HepG2 (cell line): Measurements from ENCODE around the gene MEIS1. TPM values are rescaled to one million over a fixed set of nuclear protein-coding genes. Genes with fewer than 3 reads are reported as not detected.

Experiments used
- ATAC-seq: fragments of 200-7000 bp; cut with Tn5 transposase; 3 replicates; pipeline ENCODE4 v1.9.1; 2020; ENCODE audit warnings: mild to moderate bottlenecking, moderate library complexity
- BruUV-seq: library from RNA; stranded (reverse); fragments of 400-500 nt; replicated peaks from 2 replicates; lab custom pipeline; 2021; lab: Mats Ljungman, UMichigan
- CTCF ChIA-PET: fragments of 300-600 bp; formaldehyde crosslinking; extraction: SDS; loops from one replicate; lab custom pipeline; 2021; ENCODE audit warnings: low total read pairs, inconsistent platforms, low intra/inter-chr PET ratio; lab: Yijun Ruan, JAX
- POLR2A ChIA-PET: fragments of 350-600 bp; sonication (Branson Sonifier 250); formaldehyde crosslinking; loops from one replicate; lab custom pipeline; 2020; ENCODE audit warnings: antibody characterized with exemption, inconsistent platforms; lab: Yijun Ruan, JAX
- DNase-seq: peaks from one replicate; pipeline ENCODE4 v3.0.0-alpha.2; 2015; ENCODE audit warnings: low spot score
- FAIRE-seq: peaks from 3 replicates; lab custom pipeline; 2011; peaks lifted over from hg19 to GRCh38; lab: Jason Lieb, UNC
- H2AFZ ChIP-seq: one replicate; pipeline ENCODE4 v1.6.1; 2011; ENCODE audit warnings: low read length, inconsistent platforms
- H3K27ac ChIP-seq: fragments of 300-600 bp; 3 replicates; pipeline ENCODE4 v1.8.0; 2011; ENCODE audit warnings: mixed run types, mild to moderate bottlenecking, mixed read lengths, low read length, inconsistent platforms; ENCODE audit not compliant: insufficient read depth; ENCODE audit errors: extremely low read length
- H3K27me3 ChIP-seq, 2 experiments: fragments of 200-600 bp in 1 of 2; 2 replicates in 1 of 2; 3 replicates in 1 of 2; pipeline versions ENCODE4 v1.6.0 to v1.8.0; 2011; ENCODE audit warnings: low read length in 2 of 2, mild to moderate bottlenecking in 2 of 2, moderate library complexity in 2 of 2, inconsistent platforms in 1 of 2; ENCODE audit not compliant: insufficient read depth in 2 of 2, control insufficient read depth in 1 of 2
- H3K36me3 ChIP-seq, 2 experiments: fragments of 200-600 bp in 1 of 2; replicated peaks in 1 of 2; 2 replicates in 1 of 2; 3 replicates in 1 of 2; pipeline versions ENCODE4 v1.5.1 to v1.8.0; 2011; ENCODE audit warnings: low read length in 2 of 2, inconsistent platforms in 1 of 2; ENCODE audit not compliant: insufficient read depth in 2 of 2, control insufficient read depth in 1 of 2
- H3K4me1 ChIP-seq: 2 replicates; pipeline ENCODE4 v1.5.1; 2012; ENCODE audit warnings: low read length, inconsistent platforms; ENCODE audit not compliant: insufficient read depth
- H3K4me2 ChIP-seq: 2 replicates; pipeline ENCODE4 v1.6.0; 2011; ENCODE audit warnings: low read depth, low read length, inconsistent platforms
- H3K4me3 ChIP-seq, 3 experiments: fragments of 200-600 bp in 1 of 3; sonication (generic), shearing (Covaris generic) in 1 of 3; replicated peaks in 1 of 3; 2 replicates each; pipeline ENCODE4 v1.5.1; 2011 to 2016; ENCODE audit warnings: low read length in 3 of 3, inconsistent platforms in 2 of 3, low read depth in 2 of 3, mild to moderate bottlenecking in 2 of 3, control low read depth in 1 of 3, mixed read lengths in 1 of 3; ENCODE audit not compliant: insufficient read depth in 1 of 3
- H3K79me2 ChIP-seq: one replicate; pipeline ENCODE4 v1.6.1; 2011; ENCODE audit warnings: low read length, inconsistent platforms; ENCODE audit not compliant: insufficient read depth
- H3K9ac ChIP-seq: 2 replicates; pipeline ENCODE4 v1.6.0; 2011; ENCODE audit warnings: mild to moderate bottlenecking, low read depth, low read length, inconsistent platforms; ENCODE audit not compliant: insufficient read depth
- H3K9me3 ChIP-seq: 2 replicates; pipeline ENCODE4 v1.5.1; 2012; ENCODE audit warnings: mild to moderate bottlenecking, low read length
- H4K20me1 ChIP-seq: 2 replicates; pipeline ENCODE4 v1.6.0; 2011; ENCODE audit warnings: inconsistent platforms, mild to moderate bottlenecking, low read length, moderate library complexity; ENCODE audit not compliant: insufficient read depth
- CSRNP2 ChIP-seq: sonication (generic); formaldehyde crosslinking; conservative IDR thresholded peaks from 2 replicates; pipeline ENCODE4 v1.8.0; 2022; ENCODE audit warnings: low read depth, missing genetic modification reagents
- HCFC1 ChIP-seq: fragments of 150-350 bp; IDR thresholded peaks from 2 replicates; pipeline ENCODE4 v1.6.1; 2014; ENCODE audit warnings: low read depth, low read length
- HHEX ChIP-seq: IDR thresholded peaks from 2 replicates; pipeline ENCODE4 v1.6.1; 2016; ENCODE audit warnings: control low read depth
- NBN ChIP-seq: fragments of 450-650 bp; conservative IDR thresholded peaks from 2 replicates; pipeline ENCODE4 v1.6.1; 2017
- SMARCC2 ChIP-seq: fragments of 450-650 bp; IDR thresholded peaks from 2 replicates; pipeline ENCODE4 v1.6.1; 2017; ENCODE audit warnings: antibody characterized with exemption, mild to moderate bottlenecking
- ZNF224 ChIP-seq: sonication (generic); formaldehyde crosslinking; IDR thresholded peaks from 2 replicates; pipeline ENCODE4 v1.5.0; 2020; ENCODE audit warnings: mild to moderate bottlenecking, missing genetic modification reagents
- ZNF549 ChIP-seq: sonication (generic); formaldehyde crosslinking; IDR thresholded peaks from 2 replicates; pipeline ENCODE4 v1.5.0; 2020; ENCODE audit warnings: missing genetic modification reagents
- ZZZ3 ChIP-seq: sonication (generic); formaldehyde crosslinking; IDR thresholded peaks from 2 replicates; pipeline ENCODE4 v1.4.0; 2020; ENCODE audit warnings: missing genetic modification reagents, mild to moderate bottlenecking, borderline replicate concordance
- WGBS: methylation state at CpG from one replicate; pipeline ENCODE4 v1.1.6; 2017; ENCODE audit warnings: low lambda C conversion rate; 5-methylcytosine and 5-hydroxymethylcytosine counted together
- in situ Hi-C: cut with HindIII; loops from 2 replicates; pipeline ENCODE4 v1.10.0; 2017; ENCODE audit warnings: low pct_unique_long_range_greater_than_20kb; ENCODE audit not compliant: extremely low pct_ligation_motif_present
- intact Hi-C: fragments of 100-400 bp; cut with micrococcal nuclease; formaldehyde crosslinking; loops from one replicate; pipeline ENCODE4 v1.10.0; 2022; ENCODE audit not compliant: unreplicated experiment
- polyA plus RNA-seq, 8 experiments: library from polyadenylated mRNA; depleted of rRNA in 3 of 8; stranded (reverse) in 7 of 8; unstranded in 1 of 8; fragments of >200 nt; fragmentation: Illumina TruSeq in 4 of 8; extraction: Trizol in 4 of 8; gene quantifications; 2 replicates each; pipeline versions ENCODE4 v1.2.1 to v1.2.3, GENCODE V29; 2011 to 2016; ENCODE audit warnings: low read depth in 4 of 8, missing spikeins in 1 of 8, mixed read lengths in 1 of 8; ENCODE audit not compliant: insufficient read depth in 1 of 8
- total RNA-seq, 5 experiments: library from RNA; depleted of rRNA; stranded (reverse); fragments of >200 nt; fragmentation: Illumina TruSeq; extraction: Trizol; gene quantifications; 2 replicates each; pipeline ENCODE4 v1.2.3, GENCODE V29; 2016; ENCODE audit warnings: low read depth in 1 of 5
- TF ChIP-seq, protein P1 (sequence below): sonication (generic); formaldehyde crosslinking; IDR thresholded peaks from 2 replicates; pipeline ENCODE4 v1.9.0; 2021; ENCODE audit warnings: mild to moderate bottlenecking, missing genetic modification reagents

Gene MEIS1
- total and polyA plus RNA-seq, 2 of the 13 experiments (the other 11 are each of a cell fraction or from before 2014, with no cell fraction given), result 3.8 to 6.0 TPM

- no peak overlapping the region for H3K27ac ChIP-seq
- H3K9me3 ChIP-seq, result no peaks in the 10 kb centered on the region
- peaks cover 13% of the 10 kb centered on the region for H3K4me1 ChIP-seq
- intact Hi-C loops (no loop called here), in situ Hi-C loops (loop anchor here (10.0 to 25.0 kb wide), 5 partner anchors 773 to 1598 kb away; no protein-coding TSS in a partner anchor)
- FAIRE-seq (no peak), DNase-seq (no peak), ATAC-seq (no peak)
- no peak overlapping the region for H3K4me3 ChIP-seq
- no TSS peak for BruUV-seq
- TF ChIP-seq, protein P1, sequence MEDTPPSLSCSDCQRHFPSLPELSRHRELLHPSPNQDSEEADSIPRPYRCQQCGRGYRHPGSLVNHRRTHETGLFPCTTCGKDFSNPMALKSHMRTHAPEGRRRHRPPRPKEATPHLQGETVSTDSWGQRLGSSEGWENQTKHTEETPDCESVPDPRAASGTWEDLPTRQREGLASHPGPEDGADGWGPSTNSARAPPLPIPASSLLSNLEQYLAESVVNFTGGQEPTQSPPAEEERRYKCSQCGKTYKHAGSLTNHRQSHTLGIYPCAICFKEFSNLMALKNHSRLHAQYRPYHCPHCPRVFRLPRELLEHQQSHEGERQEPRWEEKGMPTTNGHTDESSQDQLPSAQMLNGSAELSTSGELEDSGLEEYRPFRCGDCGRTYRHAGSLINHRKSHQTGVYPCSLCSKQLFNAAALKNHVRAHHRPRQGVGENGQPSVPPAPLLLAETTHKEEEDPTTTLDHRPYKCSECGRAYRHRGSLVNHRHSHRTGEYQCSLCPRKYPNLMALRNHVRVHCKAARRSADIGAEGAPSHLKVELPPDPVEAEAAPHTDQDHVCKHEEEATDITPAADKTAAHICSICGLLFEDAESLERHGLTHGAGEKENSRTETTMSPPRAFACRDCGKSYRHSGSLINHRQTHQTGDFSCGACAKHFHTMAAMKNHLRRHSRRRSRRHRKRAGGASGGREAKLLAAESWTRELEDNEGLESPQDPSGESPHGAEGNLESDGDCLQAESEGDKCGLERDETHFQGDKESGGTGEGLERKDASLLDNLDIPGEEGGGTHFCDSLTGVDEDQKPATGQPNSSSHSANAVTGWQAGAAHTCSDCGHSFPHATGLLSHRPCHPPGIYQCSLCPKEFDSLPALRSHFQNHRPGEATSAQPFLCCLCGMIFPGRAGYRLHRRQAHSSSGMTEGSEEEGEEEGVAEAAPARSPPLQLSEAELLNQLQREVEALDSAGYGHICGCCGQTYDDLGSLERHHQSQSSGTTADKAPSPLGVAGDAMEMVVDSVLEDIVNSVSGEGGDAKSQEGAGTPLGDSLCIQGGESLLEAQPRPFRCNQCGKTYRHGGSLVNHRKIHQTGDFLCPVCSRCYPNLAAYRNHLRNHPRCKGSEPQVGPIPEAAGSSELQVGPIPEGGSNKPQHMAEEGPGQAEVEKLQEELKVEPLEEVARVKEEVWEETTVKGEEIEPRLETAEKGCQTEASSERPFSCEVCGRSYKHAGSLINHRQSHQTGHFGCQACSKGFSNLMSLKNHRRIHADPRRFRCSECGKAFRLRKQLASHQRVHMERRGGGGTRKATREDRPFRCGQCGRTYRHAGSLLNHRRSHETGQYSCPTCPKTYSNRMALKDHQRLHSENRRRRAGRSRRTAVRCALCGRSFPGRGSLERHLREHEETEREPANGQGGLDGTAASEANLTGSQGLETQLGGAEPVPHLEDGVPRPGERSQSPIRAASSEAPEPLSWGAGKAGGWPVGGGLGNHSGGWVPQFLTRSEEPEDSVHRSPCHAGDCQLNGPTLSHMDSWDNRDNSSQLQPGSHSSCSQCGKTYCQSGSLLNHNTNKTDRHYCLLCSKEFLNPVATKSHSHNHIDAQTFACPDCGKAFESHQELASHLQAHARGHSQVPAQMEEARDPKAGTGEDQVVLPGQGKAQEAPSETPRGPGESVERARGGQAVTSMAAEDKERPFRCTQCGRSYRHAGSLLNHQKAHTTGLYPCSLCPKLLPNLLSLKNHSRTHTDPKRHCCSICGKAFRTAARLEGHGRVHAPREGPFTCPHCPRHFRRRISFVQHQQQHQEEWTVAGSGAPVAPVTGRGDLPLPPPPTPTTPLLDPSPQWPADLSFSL (CRISPR knock-in tag), result no peak
- TF ChIP-seq HHEX (CRISPR knock-in tag) (no peak), ZNF224 (no peak), ZZZ3 (CRISPR knock-in tag) (no peak), ZNF549 (CRISPR knock-in tag) (no peak), CSRNP2 (no peak), NBN (no peak), HCFC1 (no peak), SMARCC2 (no peak)
- POLR2A ChIA-PET, result no interaction called here
- WGBS, result 92% methylated on average over 37 of the region's 37 CpGs
- H3K36me3 ChIP-seq, result no peaks in the 10 kb centered on the region; a peak in 1 of 5 replicates
- H4K20me1 ChIP-seq, result no peaks in the 10 kb centered on the region
- no peak overlapping the region for H2AFZ ChIP-seq
- CTCF ChIA-PET, result no interaction called here
- H3K27me3 ChIP-seq, result peaks cover 0 to 5% of the 10 kb centered on the region in 2 experiments; a peak in 1 of 5 replicates
- H3K9ac ChIP-seq, result no peak overlapping the region
- no peak overlapping the region for H3K4me2 ChIP-seq
- H3K79me2 ChIP-seq, result no peaks in the 10 kb centered on the region
Measured at GRCh38 chr2:66438891-66439811, 4.2 kb downstream of the MEIS1 start.
